GM20431 (cell line): Measurements from ENCODE around the gene SMYD3.
"Not testable (repeated sequence)": the region's sequence is repeated elsewhere in the genome, so short reads cannot be mapped to it uniquely, and the experiment has no call there.

ENCODE experiments used
- in situ Hi-C: fragments of 300-500 bp; cut with MseI, MboI; formaldehyde crosslinking; loops from one replicate; pipeline ENCODE4 v1.15.0; 2020; ENCODE audit warnings: low sequenced_read_pairs; ENCODE audit not compliant: unreplicated experiment

The SMYD3 gene

GRCh38 chr1:245776694-245777332, 730.3 kb downstream of the SMYD3 start:
- in situ Hi-C loops, result no loop called here

DNA sequence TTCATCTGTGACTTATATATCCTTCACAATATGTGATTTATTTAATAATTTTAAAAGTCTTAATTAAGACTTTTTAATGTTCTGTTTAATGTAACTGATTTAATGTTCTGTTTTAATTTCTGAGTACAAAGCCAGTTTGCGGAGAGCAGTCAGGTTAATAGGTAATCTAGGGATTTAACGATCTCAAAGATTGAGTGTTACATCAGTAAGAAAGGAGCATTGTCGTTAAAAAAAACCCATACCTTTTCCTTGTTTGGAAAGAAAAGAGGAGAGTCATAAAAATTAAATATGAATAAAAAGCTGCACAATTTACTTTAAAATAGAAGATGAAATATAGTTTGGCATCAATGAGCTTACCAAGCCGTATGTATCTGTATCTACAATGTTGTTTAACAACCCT, 730.9 kb downstream of the SMYD3 start:
- in situ Hi-C loops, result no loop called here

DNA sequence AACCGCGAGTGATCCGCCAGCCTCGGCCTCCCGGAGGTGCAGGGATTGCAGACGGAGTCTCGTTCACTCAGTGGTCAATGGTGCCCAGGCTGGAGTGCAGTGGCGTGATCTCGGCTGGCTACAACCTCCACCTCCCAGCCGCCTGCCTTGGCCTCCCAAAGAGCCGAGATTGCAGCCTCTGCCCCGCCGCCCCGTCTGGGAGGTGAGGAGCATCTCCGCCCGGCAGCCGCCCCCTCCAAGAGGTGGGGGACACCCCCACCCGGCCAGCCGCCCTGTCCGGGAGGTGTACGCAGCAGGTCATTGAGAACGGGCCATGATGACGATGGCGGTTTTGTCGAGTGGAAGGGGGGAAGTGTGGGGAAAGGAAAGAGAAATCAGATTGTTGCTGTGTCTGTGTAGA, 732.1 kb downstream of the SMYD3 start:
- in situ Hi-C loops, result not testable (repeated sequence)

DNA sequence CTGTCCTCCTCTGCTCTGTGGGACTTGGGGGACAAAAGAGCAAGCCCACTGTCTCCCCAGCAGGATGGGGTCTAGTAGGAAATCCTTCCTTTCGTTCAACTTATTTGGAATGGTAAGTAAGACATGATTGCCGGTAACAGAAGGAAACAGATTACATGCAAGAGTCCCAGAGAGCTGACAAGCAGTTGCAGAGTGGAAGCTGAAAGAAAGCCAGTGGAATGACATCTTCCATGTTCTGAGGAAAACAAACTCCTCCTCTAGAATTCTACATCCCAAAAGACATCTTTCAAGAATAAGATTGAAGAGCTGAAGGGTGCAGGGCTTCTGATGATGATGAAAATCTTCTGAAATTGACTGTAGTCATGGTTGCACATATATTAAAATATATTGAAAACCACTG, 732.9 kb downstream of the SMYD3 start:
- in situ Hi-C loops, result no loop called here

- in situ Hi-C loops, result no loop called here
These were observed 733.7 kb downstream of the SMYD3 start for GRCh38 chr1:245773344-245773743.

GRCh38 chr1:245772739-245773138, 734.3 kb downstream of the SMYD3 start:
- in situ Hi-C loops, result no loop called here

GRCh38 chr1:245772325-245772724, 734.8 kb downstream of the SMYD3 start:
- in situ Hi-C loops, result no loop called here

GRCh38 chr1:245771511-245772281, 735.4 kb downstream of the SMYD3 start:
- in situ Hi-C loops, result no loop called here

DNA sequence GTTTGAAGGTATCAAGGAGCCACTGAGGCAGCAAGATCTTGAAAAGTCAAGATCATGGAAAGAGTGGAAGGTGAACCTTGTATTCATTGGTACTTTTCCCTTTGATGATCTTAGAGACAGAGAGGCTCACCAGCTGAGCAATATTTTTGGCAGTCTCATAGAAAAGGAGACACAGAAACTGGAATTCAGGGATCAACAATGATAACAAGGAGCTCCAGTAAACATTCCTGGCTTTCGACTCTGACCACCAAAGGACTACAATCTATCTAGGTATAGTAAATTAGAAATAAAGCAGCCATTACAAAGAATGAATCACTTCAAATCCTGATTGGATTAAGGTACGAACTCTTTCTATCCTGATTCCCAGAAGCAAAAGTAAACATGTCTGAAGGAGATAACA, 736.9 kb downstream of the SMYD3 start:
- in situ Hi-C loops, result no loop called here

- in situ Hi-C loops, result no loop called here
These were observed 738.5 kb downstream of the SMYD3 start for GRCh38 chr1:245768596-245768995.

DNA sequence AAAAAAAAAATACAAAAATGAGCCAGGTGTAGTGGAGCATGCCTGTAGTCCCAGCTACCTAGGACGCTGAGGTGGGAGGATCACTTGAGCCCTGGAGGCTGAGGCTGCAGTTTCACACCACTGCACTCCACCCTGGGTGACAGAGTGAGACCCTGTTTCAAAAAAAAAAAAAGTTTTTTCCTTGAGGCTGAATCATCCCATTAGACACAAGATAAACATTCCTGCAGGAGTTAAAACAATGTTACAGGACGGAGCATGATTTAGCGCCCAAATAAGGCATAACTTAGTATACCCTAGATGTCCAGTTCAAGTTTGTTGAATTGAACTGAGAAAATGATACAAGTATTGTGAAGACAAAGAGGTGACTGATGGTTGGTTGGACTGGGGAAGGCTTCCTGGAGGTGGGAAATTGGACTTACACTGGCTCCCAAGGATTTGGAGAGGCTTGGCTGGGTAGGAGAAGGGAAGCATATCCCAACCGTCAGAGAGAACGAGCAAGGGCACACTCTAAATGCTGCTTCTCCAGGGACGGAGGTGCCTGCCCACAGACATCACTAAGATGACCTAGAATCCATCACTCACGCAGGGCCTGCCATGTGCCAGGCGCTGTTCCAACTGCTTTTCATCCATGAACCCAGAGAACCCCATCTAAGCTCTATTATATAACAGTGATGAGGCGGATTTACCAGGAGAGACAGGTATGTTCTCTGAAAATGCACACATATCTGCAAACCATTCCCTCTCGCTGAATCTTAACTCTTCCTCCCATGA, 741.7 kb downstream of the SMYD3 start:
- in situ Hi-C loops, result no loop called here

DNA sequence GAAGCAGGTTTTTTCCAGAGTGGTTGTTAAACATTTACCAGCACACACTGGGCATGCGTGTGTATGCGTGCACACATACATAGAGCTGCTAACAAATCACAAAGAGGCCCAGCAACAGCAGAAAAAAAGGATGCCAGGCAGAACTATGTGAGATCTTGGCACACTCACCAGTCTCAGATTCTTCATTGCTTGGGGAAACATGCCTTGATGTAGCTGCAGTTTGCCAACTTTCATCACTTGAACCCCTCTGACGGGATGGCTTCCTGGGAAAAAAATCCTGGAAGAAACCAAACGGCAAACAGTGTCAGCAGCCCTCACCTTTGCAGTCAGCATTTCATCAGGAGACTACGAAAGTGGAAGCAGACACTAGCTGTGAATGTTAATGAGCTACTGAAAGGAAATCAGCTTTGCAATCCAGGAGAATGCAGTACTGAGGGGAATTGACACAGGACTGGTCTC, 743.2 kb downstream of the SMYD3 start:
- in situ Hi-C loops, result no loop called here

DNA sequence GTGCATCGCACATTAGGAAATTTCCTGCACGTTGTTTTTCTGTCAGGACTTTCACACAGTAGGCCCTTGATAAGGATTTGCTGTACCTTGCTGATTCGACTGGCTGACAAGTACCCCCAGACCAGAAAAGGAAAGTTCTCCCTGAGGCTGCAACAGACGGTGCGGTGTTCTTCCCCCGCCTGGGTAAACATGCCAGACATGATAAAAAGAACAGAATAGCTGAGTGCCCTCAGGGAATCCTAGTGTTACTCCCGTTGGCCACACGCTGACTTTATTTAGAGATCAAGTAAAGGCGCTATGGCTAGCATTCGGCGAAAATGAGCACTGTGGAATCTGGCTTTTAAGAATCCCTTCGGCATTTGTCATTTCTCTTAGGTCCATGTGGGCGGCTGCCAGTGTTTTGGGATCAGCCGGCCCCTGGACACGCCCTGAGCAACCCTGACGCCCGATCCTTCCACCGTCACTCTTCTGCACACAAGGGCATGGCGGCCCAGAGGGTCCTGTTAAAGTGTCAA, 744.6 kb downstream of the SMYD3 start:
- in situ Hi-C loops, result no loop called here

- in situ Hi-C loops, result no loop called here
These were observed 746.8 kb downstream of the SMYD3 start for GRCh38 chr1:245760301-245760700.

GRCh38 chr1:245754463-245754961, 752.6 kb downstream of the SMYD3 start:
- in situ Hi-C loops, result no loop called here

GRCh38 chr1:245753807-245754206, 753.3 kb downstream of the SMYD3 start:
- in situ Hi-C loops, result no loop called here

GRCh38 chr1:245752561-245752960, 754.5 kb downstream of the SMYD3 start:
- in situ Hi-C loops, result no loop called here

DNA sequence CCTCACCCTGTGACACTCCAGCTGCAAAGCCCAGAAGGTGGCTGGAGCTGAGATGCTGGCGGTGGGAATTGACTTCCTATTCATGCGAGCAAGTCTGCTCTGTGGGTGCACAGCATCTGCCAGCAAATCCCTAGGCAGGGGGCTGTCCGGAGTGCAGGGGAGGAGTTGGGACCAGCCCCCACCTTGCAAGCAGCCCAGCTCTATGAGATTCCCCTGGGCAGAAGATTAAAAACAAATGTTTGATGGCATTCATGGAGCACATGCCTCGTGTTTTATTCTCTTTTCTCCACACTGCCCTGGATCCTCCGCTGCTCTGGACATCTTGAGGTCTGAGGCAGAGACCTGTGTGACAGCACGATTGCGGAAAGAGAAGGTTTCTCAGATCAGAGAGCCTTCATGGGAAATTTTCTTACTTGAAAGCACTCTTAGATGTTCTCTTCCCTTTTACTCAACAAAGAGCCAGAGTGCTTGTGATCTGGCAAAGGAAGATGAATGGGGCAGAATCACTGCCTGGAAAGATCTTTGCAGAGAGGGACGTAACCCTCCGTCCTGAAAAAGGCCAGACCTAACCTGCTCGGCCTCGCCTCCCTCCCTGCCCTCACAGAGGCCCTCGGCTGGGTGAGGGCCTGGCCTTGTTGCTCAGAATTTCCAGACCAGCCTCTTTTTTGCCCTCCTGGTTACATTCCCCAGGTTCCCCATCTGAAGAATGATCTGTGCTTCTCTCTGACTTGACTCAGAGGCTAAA, 755.2 kb downstream of the SMYD3 start:
- in situ Hi-C loops, result no loop called here

- in situ Hi-C loops, result no loop called here
These were observed 756.0 kb downstream of the SMYD3 start for GRCh38 chr1:245751116-245751515.

GRCh38 chr1:245750261-245750660, 756.8 kb downstream of the SMYD3 start:
- in situ Hi-C loops, result no loop called here
